HEK293 (cell line): ENCODE results near the gene BAIAP2L2.

Experiments used
- CTCF ChIA-PET: fragments of 350-600 bp; formaldehyde crosslinking; extraction: SDS; loops from one replicate; lab custom pipeline; 2021; ENCODE audit warnings: antibody characterized with exemption; lab: Yijun Ruan, JAX
- POLR2A ChIA-PET: fragments of 300-600 bp; formaldehyde crosslinking; extraction: SDS; loops from one replicate; lab custom pipeline; 2020; ENCODE audit warnings: antibody characterized with exemption, inconsistent platforms; lab: Yijun Ruan, JAX
- H3K27ac ChIP-seq: fragments of 200-500 bp; sonication (Bioruptor generic); 2 replicates; pipeline ENCODE4 v1.5.1; 2014; ENCODE audit warnings: low read depth, low read length, control low read depth, inconsistent platforms; ENCODE audit errors: extremely low read depth
- H3K36me3 ChIP-seq, 2 experiments: fragments of 200-500 bp in 1 of 2; sonication (Bioruptor generic) in 1 of 2; 1 replicate in 1 of 2; 2 replicates in 1 of 2; pipeline ENCODE4 v1.5.1; 2014 to 2017; ENCODE audit warnings: inconsistent platforms in 2 of 2, low read length in 2 of 2; ENCODE audit not compliant: control insufficient read depth in 2 of 2, insufficient read depth in 1 of 2
- H3K4me1 ChIP-seq: fragments of 200-500 bp; sonication (Bioruptor generic); 2 replicates; pipeline ENCODE4 v1.5.1; 2014; ENCODE audit warnings: mild to moderate bottlenecking, low read length, inconsistent platforms; ENCODE audit not compliant: control insufficient read depth, insufficient read depth
- H3K4me3 ChIP-seq: 2 replicates; pipeline ENCODE4 v1.5.1; 2011; ENCODE audit warnings: low read depth, mild to moderate bottlenecking, control low read depth, low read length, moderate library complexity
- H3K9me3 ChIP-seq: fragments of 200-500 bp; sonication (Bioruptor generic); 2 replicates; pipeline ENCODE4 v1.5.1; 2014; ENCODE audit warnings: low read depth, low read length, inconsistent platforms; ENCODE audit not compliant: control insufficient read depth, insufficient read depth
- BCL11A ChIP-seq: fragments of 450-650 bp; formaldehyde crosslinking; IDR thresholded peaks from 2 replicates; pipeline ENCODE4 v1.5.1; 2016; ENCODE audit warnings: low read depth, missing biosample characterization, missing genetic modification characterization
- BCL11B ChIP-seq: fragments of 450-650 bp; formaldehyde crosslinking; IDR thresholded peaks from 2 replicates; pipeline ENCODE4 v1.5.1; 2016; ENCODE audit warnings: low read depth, missing biosample characterization, missing genetic modification characterization
- EGR2 ChIP-seq: fragments of 450-650 bp; formaldehyde crosslinking; IDR thresholded peaks from 2 replicates; pipeline ENCODE4 v1.5.1; 2016; ENCODE audit warnings: low read depth, missing biosample characterization, missing genetic modification characterization
- OVOL3 ChIP-seq: fragments of 450-650 bp; formaldehyde crosslinking; IDR thresholded peaks from 2 replicates; pipeline ENCODE4 v1.5.1; 2016; ENCODE audit warnings: missing biosample characterization, missing genetic modification characterization
- PRDM4 ChIP-seq: fragments of 450-650 bp; formaldehyde crosslinking; IDR thresholded peaks from 2 replicates; pipeline ENCODE4 v1.5.1; 2017; ENCODE audit warnings: missing biosample characterization, missing genetic modification characterization
- ZBTB7A ChIP-seq: fragments of 450-650 bp; formaldehyde crosslinking; IDR thresholded peaks from 2 replicates; pipeline ENCODE4 v1.5.1; 2016; ENCODE audit warnings: low read depth, missing biosample characterization, missing genetic modification characterization
- ZFHX2 ChIP-seq: fragments of 450-650 bp; formaldehyde crosslinking; conservative IDR thresholded peaks from 2 replicates; pipeline ENCODE4 v1.5.1; 2016; ENCODE audit warnings: missing biosample characterization, missing genetic modification characterization
- ZFP3 ChIP-seq: fragments of 450-650 bp; formaldehyde crosslinking; IDR thresholded peaks from 2 replicates; pipeline ENCODE4 v1.5.1; 2016; ENCODE audit warnings: low read depth, missing biosample characterization, missing genetic modification characterization
- ZFP41 ChIP-seq: fragments of 450-650 bp; formaldehyde crosslinking; IDR thresholded peaks from 2 replicates; pipeline ENCODE4 v1.5.1; 2016; ENCODE audit warnings: missing biosample characterization, missing genetic modification characterization, borderline replicate concordance
- ZNF146 ChIP-seq: fragments of 450-650 bp; formaldehyde crosslinking; IDR thresholded peaks from 2 replicates; pipeline ENCODE4 v1.5.1; 2016; ENCODE audit warnings: missing biosample characterization, missing genetic modification characterization
- ZNF23 ChIP-seq: fragments of 450-650 bp; formaldehyde crosslinking; IDR thresholded peaks from 2 replicates; pipeline ENCODE4 v1.5.1; 2016; ENCODE audit warnings: missing biosample characterization, missing genetic modification characterization, borderline replicate concordance
- ZNF366 ChIP-seq: fragments of 450-650 bp; formaldehyde crosslinking; conservative IDR thresholded peaks from 2 replicates; pipeline ENCODE4 v1.5.1; 2016; ENCODE audit warnings: missing biosample characterization, missing genetic modification characterization
- ZNF549 ChIP-seq: fragments of 450-650 bp; IDR thresholded peaks from 2 replicates; pipeline ENCODE4 v1.5.1; 2018; ENCODE audit warnings: missing biosample characterization, missing genetic modification characterization, mild to moderate bottlenecking, inconsistent platforms, moderate library complexity
- ZNF561 ChIP-seq: fragments of 450-650 bp; IDR thresholded peaks from 2 replicates; pipeline ENCODE4 v1.5.1; 2018; ENCODE audit warnings: missing biosample characterization, missing genetic modification characterization, borderline replicate concordance
- ZNF580 ChIP-seq: fragments of 450-650 bp; formaldehyde crosslinking; IDR thresholded peaks from 2 replicates; pipeline ENCODE4 v1.5.1; 2016; ENCODE audit warnings: missing biosample characterization, missing genetic modification characterization
- ZNF585B ChIP-seq: fragments of 450-650 bp; formaldehyde crosslinking; IDR thresholded peaks from 2 replicates; pipeline ENCODE4 v1.5.1; 2016; ENCODE audit warnings: missing biosample characterization, missing genetic modification characterization
- ZNF658 ChIP-seq: fragments of 450-650 bp; formaldehyde crosslinking; IDR thresholded peaks from 2 replicates; pipeline ENCODE4; 2016; ENCODE audit warnings: missing biosample characterization, missing genetic modification characterization

The BAIAP2L2 gene

GRCh38 chr22:38088629-38089473 is 21.6 kb downstream of the BAIAP2L2 start:
- TF ChIP-seq ZNF561 (tag by site-specific recombination) (no peak), ZNF23 (tag by site-specific recombination) (no peak), ZNF146 (tag by site-specific recombination) (no peak), ZNF580 (tag by site-specific recombination) (no peak), ZNF366 (tag by site-specific recombination) (no peak), ZNF585B (tag by site-specific recombination) (no peak), OVOL3 (tag by site-specific recombination) (no peak), ZNF658 (no peak), ZFP3 (tag by site-specific recombination) (no peak)
- Histone ChIP-seq H3K9me3 (no peaks in the 10 kb centered on the region), H3K4me1 (no peaks in the 10 kb centered on the region), H3K4me3 (no peak overlapping the region), H3K27ac (no peak overlapping the region), H3K36me3 (peaks cover 0 to 9% of the 10 kb centered on the region in 2 experiments; a peak in 2 of 3 replicates)
- CTCF ChIA-PET, result interaction anchor here (0.6 to 1.1 kb wide), 2 partner anchors 14 to 26 kb away, joined by 3 read pairs; no protein-coding TSS in a partner anchor
- POLR2A ChIA-PET, result no interaction called here

DNA sequence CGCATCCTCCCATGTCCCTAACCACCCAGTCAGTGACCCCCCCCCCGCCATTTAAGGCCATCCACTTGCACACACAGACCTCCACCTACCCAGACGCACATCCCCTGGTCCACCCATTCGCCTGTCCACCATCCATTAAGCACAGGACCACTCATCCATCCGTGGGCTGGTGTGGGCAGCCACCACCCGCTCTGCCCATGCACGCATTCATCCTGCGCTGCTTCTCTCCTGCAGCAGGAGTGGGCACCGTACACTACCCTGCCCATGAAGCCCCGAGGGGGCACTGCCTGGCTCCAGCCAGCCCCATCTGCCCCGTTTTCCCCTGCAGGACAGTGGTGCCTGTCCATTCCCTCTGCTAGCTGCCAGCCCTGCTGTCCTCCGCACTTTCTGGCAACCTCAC is 22.6 kb downstream of the BAIAP2L2 start:
- POLR2A ChIA-PET, result no interaction called here

GRCh38 chr22:38086942-38087341 is 23.5 kb downstream of the BAIAP2L2 start:
- Histone ChIP-seq H3K9me3 (no peaks in the 10 kb centered on the region), H3K36me3 (peaks cover 0 to 9% of the 10 kb centered on the region in 2 experiments; a peak in 2 of 3 replicates), H3K4me1 (no peaks in the 10 kb centered on the region), H3K27ac (no peak overlapping the region), H3K4me3 (no peak overlapping the region)
- TF ChIP-seq ZBTB7A, result peak; percentile 55; the same call in 1 of the 2 replicates
- peak; percentile 82; the same call in 1 of the 2 replicates for TF ChIP-seq BCL11B (tag by site-specific recombination)
- peak; percentile 79 for TF ChIP-seq BCL11A (tag by site-specific recombination)
- no peak for TF ChIP-seq ZNF549 (tag by site-specific recombination)
- CTCF ChIA-PET, result no interaction called here
- POLR2A ChIA-PET, result no interaction called here

More for the DNA sequence above, 22.6 kb downstream of the BAIAP2L2 start:
- H3K9me3 ChIP-seq, result no peaks in the 10 kb centered on the region
- CTCF ChIA-PET, result no interaction called here
- TF ChIP-seq EGR2 (tag by site-specific recombination), result peak; percentile 75
- TF ChIP-seq ZFP41 (tag by site-specific recombination), result no peak
- TF ChIP-seq PRDM4 (tag by site-specific recombination), result no peak
- TF ChIP-seq ZFHX2 (tag by site-specific recombination), result peak; percentile 59; the same call in 1 of the 2 replicates
- TF ChIP-seq, all 188 proteins: peak for 2
- peaks cover 0 to 9% of the 10 kb centered on the region in 2 experiments; a peak in 2 of 3 replicates for H3K36me3 ChIP-seq
- no peaks in the 10 kb centered on the region for H3K4me1 ChIP-seq
- H3K4me3 ChIP-seq, result no peak overlapping the region
- H3K27ac ChIP-seq, result no peak overlapping the region
